Panc1 (cell line): ENCODE measurements around the gene LRRC46. TPM values are rescaled to one million over a fixed set of nuclear protein-coding genes. Genes with fewer than 3 reads are reported as not detected.

Source experiments
- ATAC-seq: fragments of 200-7000 bp; cut with Tn5 transposase; 2 replicates; pipeline ENCODE4 v1.9.1; 2020; ENCODE audit warnings: mild to moderate bottlenecking, moderate library complexity
- BruUV-seq: library from RNA; stranded (reverse); fragments of 400-500 nt; replicated peaks from 2 replicates; lab custom pipeline; 2021; lab: Mats Ljungman, UMichigan
- CTCF ChIA-PET: fragments of 300-600 bp; sonication (Branson Sonifier 250); formaldehyde crosslinking; loops from one replicate; lab custom pipeline; 2022; ENCODE audit warnings: antibody characterized with exemption; lab: Charles Lee
- POLR2A ChIA-PET: fragments of 300-600 bp; sonication (Branson Sonifier 250); formaldehyde crosslinking; loops from one replicate; lab custom pipeline; 2022; ENCODE audit warnings: antibody characterized with exemption; lab: Charles Lee
- DNase-seq: peaks from one replicate; pipeline ENCODE4 v3.0.0-alpha.2; 2010; ENCODE audit warnings: low read depth, low spot score
- H3K27ac ChIP-seq: 2 replicates; pipeline ENCODE4 v1.5.1; 2011; ENCODE audit warnings: mild to moderate bottlenecking, low read length, inconsistent platforms
- H3K27me3 ChIP-seq: fragments of 200-500 bp; sonication (Bioruptor generic); 2 replicates; pipeline ENCODE4 v1.6.0; 2014; ENCODE audit warnings: low read length, inconsistent platforms; ENCODE audit not compliant: control insufficient read depth, insufficient read depth
- H3K36me3 ChIP-seq: fragments of 200-500 bp; sonication (Bioruptor generic); 2 replicates; pipeline ENCODE4 v1.5.1; 2014; ENCODE audit warnings: inconsistent platforms, mild to moderate bottlenecking, low read length, moderate library complexity; ENCODE audit not compliant: control insufficient read depth, insufficient read depth
- H3K4me1 ChIP-seq: 2 replicates; pipeline ENCODE4 v1.5.1; 2011; ENCODE audit warnings: inconsistent platforms, mild to moderate bottlenecking, low read length, moderate library complexity; ENCODE audit not compliant: control insufficient read depth, insufficient read depth
- H3K4me3 ChIP-seq, 2 experiments: 2 replicates each; pipeline ENCODE4 v1.5.1; 2011 to 2012; ENCODE audit warnings: low read depth in 2 of 2, low read length in 2 of 2, mild to moderate bottlenecking in 2 of 2, inconsistent platforms in 1 of 2, moderate library complexity in 1 of 2
- H3K9me3 ChIP-seq: fragments of 200-500 bp; sonication (Bioruptor generic); 2 replicates; pipeline ENCODE4 v1.5.1; 2014; ENCODE audit warnings: low read depth, mild to moderate bottlenecking, inconsistent platforms, low read length, moderate library complexity; ENCODE audit not compliant: control insufficient read depth, insufficient read depth
- POLR2AphosphoS5 ChIP-seq: IDR thresholded peaks from 2 replicates; pipeline ENCODE4 v1.6.1; 2012; ENCODE audit warnings: mild to moderate bottlenecking, low read depth, low read length, moderate library complexity
- SIN3A ChIP-seq: IDR thresholded peaks from 2 replicates; pipeline ENCODE4 v1.6.1; 2012; ENCODE audit warnings: low read depth, mild to moderate bottlenecking, low read length, moderate library complexity, borderline replicate concordance; ENCODE audit not compliant: insufficient read depth
- TCF7L2 ChIP-seq: IDR thresholded peaks from 2 replicates; pipeline ENCODE4 v1.6.1; 2011; ENCODE audit warnings: mild to moderate bottlenecking, low read depth, low read length, inconsistent platforms
- in situ Hi-C: cut with HindIII; loops from 2 replicates; pipeline ENCODE4 v1.10.0; 2016; ENCODE audit warnings: low sequenced_read_pairs, low pct_unique_long_range_greater_than_20kb
- intact Hi-C: fragments of 100-400 bp; cut with micrococcal nuclease; formaldehyde crosslinking; loops from one replicate; pipeline ENCODE4 v1.10.0; 2022; ENCODE audit not compliant: unreplicated experiment
- total RNA-seq: library from RNA; stranded (reverse); gene quantifications from one replicate; pipeline ENCODE4 v1.2.1, GENCODE V29; 2021; ENCODE audit not compliant: unreplicated experiment
- TF ChIP-seq, protein P1 (sequence below), 2 experiments: IDR thresholded peaks; 2 replicates each; pipeline ENCODE4 v1.6.1; 2011 to 2012; ENCODE audit warnings: low read depth in 2 of 2, control low read depth in 1 of 2, low read length in 1 of 2, mild to moderate bottlenecking in 1 of 2, moderate library complexity in 1 of 2; ENCODE audit not compliant: insufficient read depth in 1 of 2
- TF ChIP-seq, protein P2 (sequence below): fragments of 450-650 bp; IDR thresholded peaks from 2 replicates; pipeline ENCODE4 v1.5.1; 2017; ENCODE audit warnings: mild to moderate bottlenecking

The LRRC46 gene
- total RNA-seq, 1 experiment from 2014 or later: 1.9 TPM

DNA sequence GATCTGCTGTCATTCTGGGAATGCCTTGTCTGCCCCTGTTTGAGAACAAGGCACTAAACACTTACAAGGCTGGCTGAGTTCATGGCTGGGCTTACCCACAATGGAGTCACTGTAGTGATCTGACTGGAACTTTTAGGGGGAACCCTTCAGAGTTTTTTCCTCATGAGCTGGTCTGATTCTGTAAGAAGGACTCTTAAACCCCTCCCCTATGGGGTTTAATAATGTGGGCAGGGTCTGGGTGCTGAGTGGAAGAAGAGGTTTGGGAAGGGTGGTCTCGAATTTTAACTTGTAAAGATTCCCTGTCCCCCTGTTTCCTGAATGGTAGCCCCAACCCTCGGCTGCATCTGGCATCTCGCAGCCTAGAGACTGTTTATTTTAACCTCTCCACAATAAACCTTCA lies 40.4 kb upstream of the LRRC46 start:
- no peak for TF ChIP-seq POLR2AphosphoS5
- TF ChIP-seq, protein P1, sequence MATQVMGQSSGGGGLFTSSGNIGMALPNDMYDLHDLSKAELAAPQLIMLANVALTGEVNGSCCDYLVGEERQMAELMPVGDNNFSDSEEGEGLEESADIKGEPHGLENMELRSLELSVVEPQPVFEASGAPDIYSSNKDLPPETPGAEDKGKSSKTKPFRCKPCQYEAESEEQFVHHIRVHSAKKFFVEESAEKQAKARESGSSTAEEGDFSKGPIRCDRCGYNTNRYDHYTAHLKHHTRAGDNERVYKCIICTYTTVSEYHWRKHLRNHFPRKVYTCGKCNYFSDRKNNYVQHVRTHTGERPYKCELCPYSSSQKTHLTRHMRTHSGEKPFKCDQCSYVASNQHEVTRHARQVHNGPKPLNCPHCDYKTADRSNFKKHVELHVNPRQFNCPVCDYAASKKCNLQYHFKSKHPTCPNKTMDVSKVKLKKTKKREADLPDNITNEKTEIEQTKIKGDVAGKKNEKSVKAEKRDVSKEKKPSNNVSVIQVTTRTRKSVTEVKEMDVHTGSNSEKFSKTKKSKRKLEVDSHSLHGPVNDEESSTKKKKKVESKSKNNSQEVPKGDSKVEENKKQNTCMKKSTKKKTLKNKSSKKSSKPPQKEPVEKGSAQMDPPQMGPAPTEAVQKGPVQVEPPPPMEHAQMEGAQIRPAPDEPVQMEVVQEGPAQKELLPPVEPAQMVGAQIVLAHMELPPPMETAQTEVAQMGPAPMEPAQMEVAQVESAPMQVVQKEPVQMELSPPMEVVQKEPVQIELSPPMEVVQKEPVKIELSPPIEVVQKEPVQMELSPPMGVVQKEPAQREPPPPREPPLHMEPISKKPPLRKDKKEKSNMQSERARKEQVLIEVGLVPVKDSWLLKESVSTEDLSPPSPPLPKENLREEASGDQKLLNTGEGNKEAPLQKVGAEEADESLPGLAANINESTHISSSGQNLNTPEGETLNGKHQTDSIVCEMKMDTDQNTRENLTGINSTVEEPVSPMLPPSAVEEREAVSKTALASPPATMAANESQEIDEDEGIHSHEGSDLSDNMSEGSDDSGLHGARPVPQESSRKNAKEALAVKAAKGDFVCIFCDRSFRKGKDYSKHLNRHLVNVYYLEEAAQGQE (IDR thresholded peaks at IDR 0.05; ENCODE audit: insufficient read depth in 1 of 2, low read depth in 2 of 2, low read length in 1 of 2): no peak
- TF ChIP-seq TCF7L2: no peak
- TF ChIP-seq, protein P2, sequence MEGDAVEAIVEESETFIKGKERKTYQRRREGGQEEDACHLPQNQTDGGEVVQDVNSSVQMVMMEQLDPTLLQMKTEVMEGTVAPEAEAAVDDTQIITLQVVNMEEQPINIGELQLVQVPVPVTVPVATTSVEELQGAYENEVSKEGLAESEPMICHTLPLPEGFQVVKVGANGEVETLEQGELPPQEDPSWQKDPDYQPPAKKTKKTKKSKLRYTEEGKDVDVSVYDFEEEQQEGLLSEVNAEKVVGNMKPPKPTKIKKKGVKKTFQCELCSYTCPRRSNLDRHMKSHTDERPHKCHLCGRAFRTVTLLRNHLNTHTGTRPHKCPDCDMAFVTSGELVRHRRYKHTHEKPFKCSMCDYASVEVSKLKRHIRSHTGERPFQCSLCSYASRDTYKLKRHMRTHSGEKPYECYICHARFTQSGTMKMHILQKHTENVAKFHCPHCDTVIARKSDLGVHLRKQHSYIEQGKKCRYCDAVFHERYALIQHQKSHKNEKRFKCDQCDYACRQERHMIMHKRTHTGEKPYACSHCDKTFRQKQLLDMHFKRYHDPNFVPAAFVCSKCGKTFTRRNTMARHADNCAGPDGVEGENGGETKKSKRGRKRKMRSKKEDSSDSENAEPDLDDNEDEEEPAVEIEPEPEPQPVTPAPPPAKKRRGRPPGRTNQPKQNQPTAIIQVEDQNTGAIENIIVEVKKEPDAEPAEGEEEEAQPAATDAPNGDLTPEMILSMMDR: no peak
- TF ChIP-seq SIN3A: no peak
- Histone ChIP-seq H3K27me3 (peaks cover 43% of the 10 kb centered on the region), H3K36me3 (no peaks in the 10 kb centered on the region), H3K27ac (no peak overlapping the region), H3K9me3 (no peaks in the 10 kb centered on the region), H3K4me3 (no peak overlapping the region), H3K4me1 (peaks cover 4% of the 10 kb centered on the region; the same call in 1 of the 2 replicates)
- ChIA-PET CTCF (no interaction called here), POLR2A (no interaction called here)
- ATAC-seq (no peak), DNase-seq (no peak)
- in situ Hi-C loops: no loop called here
- intact Hi-C loops: no loop called here
- no TSS peak for BruUV-seq

DNA sequence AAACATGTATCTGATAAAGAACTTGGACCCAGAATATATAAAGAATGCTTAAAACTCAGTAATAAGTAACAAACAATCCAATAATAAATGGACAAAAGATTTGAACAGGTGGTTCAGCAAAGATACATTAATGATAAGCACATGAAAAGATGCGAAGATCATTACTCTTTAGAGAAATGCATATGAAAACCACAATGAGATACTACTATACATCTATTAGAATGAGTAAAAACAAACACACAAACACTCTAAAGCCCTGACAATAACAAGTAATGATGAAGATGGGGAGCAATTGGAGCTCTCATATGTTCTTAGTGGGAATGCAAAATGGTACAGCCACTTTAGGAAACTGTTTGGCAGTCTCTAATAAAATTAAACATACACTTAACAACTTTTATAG lies 39.0 kb upstream of the LRRC46 start:
- H3K27me3 ChIP-seq: peaks cover 41% of the 10 kb centered on the region

More for the DNA sequence above, 39.0 kb upstream of the LRRC46 start:
- H3K9me3 ChIP-seq: no peaks in the 10 kb centered on the region
- peaks cover 4% of the 10 kb centered on the region; the same call in 1 of the 2 replicates for H3K4me1 ChIP-seq
- no peak overlapping the region for H3K4me3 ChIP-seq
- no peaks in the 10 kb centered on the region for H3K36me3 ChIP-seq
- intact Hi-C loops: no loop called here
- no peak overlapping the region for H3K27ac ChIP-seq
- CTCF ChIA-PET: no interaction called here
- BruUV-seq: no TSS peak
- TF ChIP-seq TCF7L2: no peak
- TF ChIP-seq, protein P1 (IDR thresholded peaks at IDR 0.05; ENCODE audit: insufficient read depth in 1 of 2, low read depth in 2 of 2, low read length in 1 of 2): no peak
- no peak for TF ChIP-seq SIN3A
- TF ChIP-seq POLR2AphosphoS5: no peak
- TF ChIP-seq, protein P2: no peak
- DNase-seq: no peak
- in situ Hi-C loops: no loop called here
- no peak for ATAC-seq
- POLR2A ChIA-PET: no interaction called here
